ENCODE data around the gene CA12.

DNA sequence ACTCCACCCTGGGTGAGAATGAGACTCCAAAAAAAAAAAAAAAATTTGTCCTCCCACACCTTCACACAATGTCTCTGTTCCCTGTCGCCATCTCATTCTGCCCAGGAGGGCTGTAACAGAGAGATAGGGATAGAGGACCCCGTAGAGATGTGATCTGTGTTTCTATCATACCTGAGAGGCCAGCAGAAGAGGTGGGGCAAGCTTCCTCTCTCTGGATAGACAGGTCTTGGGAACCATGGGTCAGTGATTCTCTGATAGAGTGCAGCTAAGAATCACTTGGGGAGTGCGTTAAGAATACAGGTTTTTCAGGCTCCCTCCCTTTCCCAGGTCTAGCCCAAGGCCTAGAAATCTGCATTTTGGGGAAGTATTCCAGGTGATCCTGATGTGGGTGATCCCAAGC, 8.3 kb downstream of the CA12 start:
- TF ChIP-seq, protein P1, sequence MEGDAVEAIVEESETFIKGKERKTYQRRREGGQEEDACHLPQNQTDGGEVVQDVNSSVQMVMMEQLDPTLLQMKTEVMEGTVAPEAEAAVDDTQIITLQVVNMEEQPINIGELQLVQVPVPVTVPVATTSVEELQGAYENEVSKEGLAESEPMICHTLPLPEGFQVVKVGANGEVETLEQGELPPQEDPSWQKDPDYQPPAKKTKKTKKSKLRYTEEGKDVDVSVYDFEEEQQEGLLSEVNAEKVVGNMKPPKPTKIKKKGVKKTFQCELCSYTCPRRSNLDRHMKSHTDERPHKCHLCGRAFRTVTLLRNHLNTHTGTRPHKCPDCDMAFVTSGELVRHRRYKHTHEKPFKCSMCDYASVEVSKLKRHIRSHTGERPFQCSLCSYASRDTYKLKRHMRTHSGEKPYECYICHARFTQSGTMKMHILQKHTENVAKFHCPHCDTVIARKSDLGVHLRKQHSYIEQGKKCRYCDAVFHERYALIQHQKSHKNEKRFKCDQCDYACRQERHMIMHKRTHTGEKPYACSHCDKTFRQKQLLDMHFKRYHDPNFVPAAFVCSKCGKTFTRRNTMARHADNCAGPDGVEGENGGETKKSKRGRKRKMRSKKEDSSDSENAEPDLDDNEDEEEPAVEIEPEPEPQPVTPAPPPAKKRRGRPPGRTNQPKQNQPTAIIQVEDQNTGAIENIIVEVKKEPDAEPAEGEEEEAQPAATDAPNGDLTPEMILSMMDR (IDR thresholded peaks at IDR 0.05; ENCODE audit: low read depth, low read length, missing input control) = no peak
- no peak for TF ChIP-seq TAF1 (conservative IDR thresholded peaks at IDR 0.05)
- no peak for TF ChIP-seq ZBTB33 (IDR thresholded peaks at IDR 0.05)
- no peak for TF ChIP-seq YY1 (IDR thresholded peaks at IDR 0.05)
- no peak for TF ChIP-seq JUND (IDR thresholded peaks at IDR 0.05)
